Left lung (tissue), 10 donors: ENCODE measurements around the gene CLCN5. TPM values are rescaled to one million over a fixed set of nuclear protein-coding genes. Genes with fewer than 3 reads are reported as not detected.

Experiments used
- ATAC-seq: fragments of 200-7000 bp; cut with Tn5 transposase; one replicate; pipeline ENCODE4 v1.9.1; 2020; ENCODE audit warnings: moderate library complexity
- DNase-seq, 4 donors: peaks; one replicate each; pipeline ENCODE4 v3.0.0-alpha.2; 2013 to 2020
- H3K27ac ChIP-seq, 2 donors: fragments of 200-600 bp; sonication (generic) in 1 of 2; one replicate each; pipeline versions ENCODE4 v1.5.0 to v1.8.0; 2020 to 2021
- H3K27me3 ChIP-seq, 2 donors: fragments of 200-600 bp; sonication (generic) in 1 of 2; one replicate each; pipeline versions ENCODE4 v1.5.0 to v1.8.0; 2020 to 2021
- H3K36me3 ChIP-seq, 2 donors: fragments of 200-600 bp; sonication (generic) in 1 of 2; one replicate each; pipeline versions ENCODE4 v1.5.0 to v1.8.0; 2020 to 2021
- H3K4me1 ChIP-seq, 2 donors: fragments of 200-600 bp; one replicate each; pipeline ENCODE4 v1.8.0; 2021
- H3K4me3 ChIP-seq, 2 donors: fragments of 200-600 bp; sonication (generic) in 1 of 2; one replicate each; pipeline versions ENCODE4 v1.5.0 to v1.8.0; 2020 to 2021; ENCODE audit warnings: mild to moderate bottlenecking in 1 of 2
- H3K9me3 ChIP-seq, 2 donors: fragments of 200-600 bp; sonication (generic) in 1 of 2; one replicate each; pipeline versions ENCODE4 v1.5.0 to v1.8.0; 2020 to 2021
- CTCF ChIP-seq, 2 donors: fragments of 200-600 bp; sonication (generic) in 1 of 2; IDR thresholded peaks; one replicate each; pipeline versions ENCODE4 v1.5.0 to v1.8.0; 2021; ENCODE audit warnings: antibody characterized with exemption in 2 of 2
- intact Hi-C, 2 donors: fragments of 100-400 bp; cut with DNase I; formaldehyde crosslinking; loops; one replicate each; pipeline versions ENCODE4 v1.11.2 to v1.14.2; 2022
- polyA plus RNA-seq, 6 donors: library from polyadenylated mRNA; unstranded; fragments of 120-200 nt; gene quantifications; one replicate each; pipeline ENCODE4 v1.2.1, GENCODE V29; 2013; ENCODE audit not compliant: insufficient read length in 6 of 6
- total RNA-seq, 2 donors: library from RNA; stranded (reverse); fragmentation: NEBNext Ultra II Directional; extraction: Animal tissue kit (Norgen Biotek cat#: 25700); gene quantifications; one replicate each; pipeline ENCODE4 v1.2.1, GENCODE V29; 2021
- donor health status: DM: no; HTN: yes; CAD: no.
- donor health status: DM: no; HTN: no; CAD: no.

Gene CLCN5
- total and polyA plus RNA-seq, 8 donors: 12.5 to 19.5 (median 14.9) TPM

- H3K27me3 ChIP-seq: no peaks in the 10 kb centered on the region
- H3K27ac ChIP-seq: no peak overlapping the region
- H3K9me3 ChIP-seq: no peaks in the 10 kb centered on the region
- no peaks in the 10 kb centered on the region for H3K4me1 ChIP-seq
- H3K4me3 ChIP-seq: no peak overlapping the region
- ATAC-seq (no peak), DNase-seq (no peak)
- intact Hi-C loops: no loop called here
- no peaks in the 10 kb centered on the region for H3K36me3 ChIP-seq
- no peak for TF ChIP-seq CTCF (IDR thresholded peaks at IDR 0.05)
Observed at GRCh38 chrX:49960061-49960460, 37.7 kb downstream of the CLCN5 start.

- no peak for DNase-seq
- Histone ChIP-seq H3K27ac (no peak overlapping the region), H3K9me3 (no peaks in the 10 kb centered on the region), H3K36me3 (no peaks in the 10 kb centered on the region), H3K4me3 (no peak overlapping the region), H3K4me1 (no peaks in the 10 kb centered on the region), H3K27me3 (no peaks in the 10 kb centered on the region)
- no peak for TF ChIP-seq CTCF (IDR thresholded peaks at IDR 0.05)
- intact Hi-C loops: no loop called here
- no peak for ATAC-seq
Observed at GRCh38 chrX:49970674-49971073, 48.3 kb downstream of the CLCN5 start.

- H3K27ac ChIP-seq: no peak overlapping the region
- intact Hi-C loops: no loop called here
Observed at GRCh38 chrX:49972328-49972860, 50.0 kb downstream of the CLCN5 start.

GRCh38 chrX:49976682-49977197 is 54.3 kb downstream of the CLCN5 start:
- Histone ChIP-seq H3K9me3 (no peaks in the 10 kb centered on the region), H3K27me3 (no peaks in the 10 kb centered on the region), H3K36me3 (no peaks in the 10 kb centered on the region), H3K27ac (no peak overlapping the region), H3K4me3 (no peak overlapping the region), H3K4me1 (no peaks in the 10 kb centered on the region)
- DNase-seq (no peak), ATAC-seq (no peak)
- TF ChIP-seq CTCF (IDR thresholded peaks at IDR 0.05): no peak
- intact Hi-C loops: no loop called here

More at GRCh38 chrX:49972328-49972860, 50.0 kb downstream of the CLCN5 start:
- ATAC-seq (no peak), DNase-seq (no peak)
- Histone ChIP-seq H3K4me3 (no peak overlapping the region), H3K4me1 (no peaks in the 10 kb centered on the region), H3K36me3 (no peaks in the 10 kb centered on the region), H3K27me3 (no peaks in the 10 kb centered on the region), H3K9me3 (no peaks in the 10 kb centered on the region)
- no peak for TF ChIP-seq CTCF (IDR thresholded peaks at IDR 0.05)

GRCh38 chrX:49977319-49978090 is 55.1 kb downstream of the CLCN5 start:
- Histone ChIP-seq H3K4me1 (no peaks in the 10 kb centered on the region), H3K36me3 (no peaks in the 10 kb centered on the region), H3K9me3 (no peaks in the 10 kb centered on the region), H3K27ac (no peak overlapping the region), H3K4me3 (no peak overlapping the region), H3K27me3 (no peaks in the 10 kb centered on the region)
- ATAC-seq (no peak), DNase-seq (no peak)
- TF ChIP-seq CTCF (IDR thresholded peaks at IDR 0.05): no peak
- intact Hi-C loops: no loop called here
